DOHH2 (cell line): Measurements from ENCODE around the gene XPC.

Source experiments
- CTCF ChIP-seq: fragments of 200-600 bp; sonication (generic); IDR thresholded peaks from one replicate; pipeline ENCODE4 v1.5.1; 2014; ENCODE audit warnings: antibody characterized with exemption, mild to moderate bottlenecking, low read depth, low read length; ENCODE audit not compliant: poor library complexity, severe bottlenecking
- EZH2phosphoT487 ChIP-seq: fragments of 200-600 bp; sonication (generic); IDR thresholded peaks from 2 replicates; pipeline ENCODE4 v1.6.1; 2017; ENCODE audit warnings: borderline replicate concordance, mild to moderate bottlenecking, antibody characterized with exemption, low read length, moderate library complexity, mixed read lengths

DNA sequence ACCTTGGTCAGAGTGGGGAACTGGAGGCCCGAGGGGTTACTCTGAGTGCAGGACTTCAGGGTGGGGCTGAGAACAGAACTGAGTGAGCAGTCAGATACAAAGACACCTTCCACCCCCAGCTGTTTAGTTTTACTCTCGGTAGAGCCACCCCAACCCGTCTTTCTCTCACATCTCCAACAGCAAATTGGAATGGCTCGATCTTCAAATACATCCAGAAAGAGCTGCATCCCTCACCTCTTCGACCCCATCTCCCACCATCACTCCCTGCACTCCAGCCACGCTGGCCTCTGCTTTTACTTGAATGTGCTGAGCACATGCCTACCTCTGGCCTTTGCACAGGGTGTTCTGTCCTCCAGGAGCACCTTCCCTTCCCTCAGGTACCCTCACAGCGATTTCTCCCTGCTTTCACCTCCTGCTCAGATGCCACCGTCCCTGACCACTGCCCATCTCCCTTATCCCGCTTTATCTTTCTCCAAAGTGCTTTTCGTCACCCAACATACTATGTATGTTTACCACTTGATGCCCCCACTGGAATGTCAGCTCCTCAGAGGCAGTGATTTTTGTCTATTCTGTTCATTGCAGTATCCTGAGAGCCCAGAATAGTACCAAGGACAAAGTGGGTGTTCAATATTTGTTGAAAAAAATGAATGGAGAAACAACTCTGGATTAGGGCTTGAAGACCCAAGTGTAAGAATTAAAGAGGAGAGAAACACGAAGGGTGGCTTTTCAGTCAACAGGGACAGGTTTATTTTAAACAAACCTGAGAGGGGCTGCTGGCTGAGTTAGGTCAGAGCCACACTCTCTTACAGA, 58.1 kb downstream of the XPC start:
- TF ChIP-seq CTCF (no peak), EZH2phosphoT487 (no peak)
